A673 (cell line): ENCODE data around the gene TST. TPM values are rescaled to one million over a fixed set of nuclear protein-coding genes. Genes with fewer than 3 reads are reported as not detected.

Experiments used
- BruUV-seq: library from RNA; stranded (reverse); fragments of 400-500 nt; replicated peaks from 2 replicates; lab custom pipeline; 2021; lab: Mats Ljungman, UMichigan
- CTCF ChIA-PET: fragments of 300-600 bp; sonication (Branson Sonifier 250); formaldehyde crosslinking; loops from one replicate; lab custom pipeline; 2022; ENCODE audit warnings: antibody characterized with exemption; lab: Charles Lee
- POLR2A ChIA-PET: fragments of 300-600 bp; sonication (Branson Sonifier 250); formaldehyde crosslinking; loops from one replicate; lab custom pipeline; 2022; ENCODE audit warnings: antibody characterized with exemption; ENCODE audit not compliant: low non-redundant PET; lab: Charles Lee
- DNase-seq: peaks from one replicate; pipeline ENCODE4 v3.0.0-alpha.2; 2015; ENCODE audit warnings: low spot score
- H3K27ac ChIP-seq: fragments of 200-600 bp; sonication (generic); 2 replicates; pipeline ENCODE4 v1.5.1; 2016; ENCODE audit warnings: mixed run types, low read depth, mild to moderate bottlenecking, mixed read lengths, antibody characterized with exemption, low read length; ENCODE audit not compliant: poor library complexity, severe bottlenecking
- H3K27me3 ChIP-seq: fragments of 200-600 bp; sonication (generic); replicated peaks from 2 replicates; pipeline ENCODE4 v1.6.1; 2017; ENCODE audit warnings: mixed run types, low read depth, mild to moderate bottlenecking, mixed read lengths, antibody characterized with exemption, low read length; ENCODE audit not compliant: insufficient read depth, poor library complexity
- H3K36me3 ChIP-seq: fragments of 200-600 bp; sonication (generic); 2 replicates; pipeline ENCODE4 v1.6.1; 2016; ENCODE audit warnings: mixed run types, mild to moderate bottlenecking, mixed read lengths, antibody characterized with exemption, low read length; ENCODE audit not compliant: insufficient read depth, poor library complexity, severe bottlenecking
- H3K4me1 ChIP-seq: fragments of 200-600 bp; sonication (generic); 2 replicates; pipeline ENCODE4 v1.6.1; 2017; ENCODE audit warnings: mixed run types, mild to moderate bottlenecking, mixed read lengths, antibody characterized with exemption, low read length; ENCODE audit not compliant: insufficient read depth, poor library complexity, severe bottlenecking
- H3K4me3 ChIP-seq: fragments of 200-600 bp; sonication (generic); 2 replicates; pipeline ENCODE4 v1.5.1; 2016; ENCODE audit warnings: low read depth, mixed run types, mild to moderate bottlenecking, mixed read lengths, low read length; ENCODE audit not compliant: poor library complexity, severe bottlenecking
- H3K9me3 ChIP-seq: fragments of 200-600 bp; sonication (generic); 2 replicates; pipeline ENCODE4 v1.6.1; 2016; ENCODE audit warnings: mixed run types, low read depth, mild to moderate bottlenecking, mixed read lengths, antibody characterized with exemption, low read length; ENCODE audit not compliant: poor library complexity, severe bottlenecking
- EZH2 ChIP-seq: fragments of 200-600 bp; sonication (generic); IDR thresholded peaks from 2 replicates; pipeline ENCODE4 v1.6.1; 2017; ENCODE audit warnings: borderline replicate concordance, low read depth, mild to moderate bottlenecking, mixed read lengths, antibody characterized with exemption, low read length; ENCODE audit not compliant: poor library complexity, severe bottlenecking
- intact Hi-C: fragments of 100-400 bp; cut with micrococcal nuclease; formaldehyde crosslinking; loops from one replicate; pipeline ENCODE4 v1.10.0; 2022; ENCODE audit not compliant: unreplicated experiment
- total RNA-seq: library from RNA; stranded (reverse); gene quantifications from 2 replicates; pipeline ENCODE4 v1.2.3, GENCODE V29; 2021
- TF ChIP-seq, protein P1 (sequence below): fragments of 300-800, 200-600 bp; sonication (generic); conservative IDR thresholded peaks from 2 replicates; pipeline ENCODE4 v1.5.1; 2017; ENCODE audit warnings: low read depth, mild to moderate bottlenecking, antibody characterized with exemption, low read length, moderate library complexity, mixed read lengths

The TST gene
- total RNA-seq, 1 experiment from 2014 or later, result 31.3 TPM

DNA sequence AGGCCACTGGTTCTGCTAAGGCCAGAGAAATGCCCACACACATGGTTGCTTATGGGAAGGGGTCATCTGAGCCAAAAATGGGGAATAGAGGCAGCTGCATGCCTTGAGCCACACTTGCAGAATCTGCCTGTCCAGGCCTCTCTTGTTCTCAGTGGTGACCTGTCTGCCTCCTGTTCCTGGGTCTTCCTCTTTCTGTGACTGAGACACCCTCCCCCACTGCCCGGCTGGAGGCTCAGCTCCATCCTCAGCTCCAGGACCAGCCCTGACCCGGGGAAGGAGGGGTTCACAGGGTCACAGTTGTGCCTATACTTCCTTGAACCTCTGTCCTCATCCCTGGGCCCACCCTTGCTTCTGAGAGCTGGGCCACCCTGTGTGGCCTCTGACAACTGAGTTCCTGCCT, 53.6 kb downstream of the TST start:
- BruUV-seq, result no TSS peak
- H3K9me3 ChIP-seq, result no peaks in the 10 kb centered on the region
- no peak overlapping the region for H3K4me3 ChIP-seq
- no peaks in the 10 kb centered on the region for H3K36me3 ChIP-seq
- H3K27ac ChIP-seq, result no peak overlapping the region
- ChIA-PET POLR2A (no interaction called here), CTCF (no interaction called here)
- intact Hi-C loops, result no loop called here
- no peak for DNase-seq
- TF ChIP-seq EZH2, result no peak
- TF ChIP-seq, protein P1, sequence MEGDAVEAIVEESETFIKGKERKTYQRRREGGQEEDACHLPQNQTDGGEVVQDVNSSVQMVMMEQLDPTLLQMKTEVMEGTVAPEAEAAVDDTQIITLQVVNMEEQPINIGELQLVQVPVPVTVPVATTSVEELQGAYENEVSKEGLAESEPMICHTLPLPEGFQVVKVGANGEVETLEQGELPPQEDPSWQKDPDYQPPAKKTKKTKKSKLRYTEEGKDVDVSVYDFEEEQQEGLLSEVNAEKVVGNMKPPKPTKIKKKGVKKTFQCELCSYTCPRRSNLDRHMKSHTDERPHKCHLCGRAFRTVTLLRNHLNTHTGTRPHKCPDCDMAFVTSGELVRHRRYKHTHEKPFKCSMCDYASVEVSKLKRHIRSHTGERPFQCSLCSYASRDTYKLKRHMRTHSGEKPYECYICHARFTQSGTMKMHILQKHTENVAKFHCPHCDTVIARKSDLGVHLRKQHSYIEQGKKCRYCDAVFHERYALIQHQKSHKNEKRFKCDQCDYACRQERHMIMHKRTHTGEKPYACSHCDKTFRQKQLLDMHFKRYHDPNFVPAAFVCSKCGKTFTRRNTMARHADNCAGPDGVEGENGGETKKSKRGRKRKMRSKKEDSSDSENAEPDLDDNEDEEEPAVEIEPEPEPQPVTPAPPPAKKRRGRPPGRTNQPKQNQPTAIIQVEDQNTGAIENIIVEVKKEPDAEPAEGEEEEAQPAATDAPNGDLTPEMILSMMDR, result no peak
- H3K4me1 ChIP-seq, result no peaks in the 10 kb centered on the region
- peaks cover 22% of the 10 kb centered on the region for H3K27me3 ChIP-seq

DNA sequence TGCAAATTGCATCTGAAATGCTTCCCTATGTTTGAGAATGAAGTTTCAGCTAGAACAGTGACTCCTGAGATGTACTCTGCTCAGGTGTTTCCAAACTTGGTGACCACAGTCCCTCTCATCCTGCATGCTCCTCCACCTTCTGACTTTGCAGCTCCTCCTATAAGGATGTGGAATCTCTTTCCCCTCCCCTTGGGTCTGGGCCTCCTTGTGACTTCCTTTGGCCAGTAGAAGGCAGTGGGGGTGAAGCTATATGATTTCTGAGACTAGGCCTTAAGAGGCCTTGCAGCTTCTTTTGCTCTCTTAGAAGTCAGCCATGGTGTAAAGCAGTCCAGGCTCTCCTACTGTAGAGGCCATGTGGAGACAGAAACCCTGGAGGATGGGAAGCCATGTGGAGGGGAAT, 55.1 kb downstream of the TST start:
- POLR2A ChIA-PET, result no interaction called here
- no peak overlapping the region for H3K4me3 ChIP-seq
- BruUV-seq, result no TSS peak
- H3K9me3 ChIP-seq, result no peaks in the 10 kb centered on the region
- H3K27me3 ChIP-seq, result peaks cover 33% of the 10 kb centered on the region
- intact Hi-C loops, result no loop called here
- TF ChIP-seq, protein P1, result no peak
- no peak for TF ChIP-seq EZH2
- H3K27ac ChIP-seq, result no peak overlapping the region
- DNase-seq, result no peak
- H3K4me1 ChIP-seq, result no peaks in the 10 kb centered on the region
- no peaks in the 10 kb centered on the region for H3K36me3 ChIP-seq
- CTCF ChIA-PET, result interaction anchor here (0.7 kb wide), 1 partner anchor 322 kb away, joined by 5 read pairs; no protein-coding TSS in a partner anchor

DNA sequence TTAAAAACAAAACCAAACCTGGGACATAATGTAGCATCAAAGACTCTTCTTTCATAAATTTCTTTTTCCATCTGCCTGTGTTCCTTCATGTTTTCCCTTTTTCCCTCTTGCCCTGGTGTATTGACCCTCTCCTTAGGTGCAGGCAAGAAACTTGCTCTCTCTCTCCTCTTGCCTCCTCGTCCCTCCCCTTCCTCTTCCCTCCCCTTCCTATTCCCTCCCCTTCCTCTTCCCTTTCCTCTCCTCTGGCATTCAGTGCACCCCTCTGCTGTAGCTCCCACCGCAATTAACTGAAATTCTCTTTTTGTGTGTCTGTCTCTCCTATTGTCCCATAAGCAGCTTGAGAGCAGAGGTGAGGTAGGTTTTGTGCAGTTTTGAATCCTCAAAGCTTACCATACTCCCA, 55.9 kb downstream of the TST start:
- Histone ChIP-seq H3K4me1 (no peaks in the 10 kb centered on the region), H3K27ac (no peak overlapping the region), H3K9me3 (no peaks in the 10 kb centered on the region), H3K27me3 (peaks cover 33% of the 10 kb centered on the region), H3K36me3 (no peaks in the 10 kb centered on the region), H3K4me3 (no peak overlapping the region)
- TF ChIP-seq, protein P1, result no peak
- no peak for TF ChIP-seq EZH2
- no TSS peak for BruUV-seq
- POLR2A ChIA-PET, result no interaction called here
- intact Hi-C loops, result no loop called here
- no peak for DNase-seq
- CTCF ChIA-PET, result interaction anchor here (0.7 kb wide), 1 partner anchor 321 kb away, joined by 5 read pairs; no protein-coding TSS in a partner anchor
